ENCODE measurements around the gene RUFY2.

RUFY2 gene

DNA sequence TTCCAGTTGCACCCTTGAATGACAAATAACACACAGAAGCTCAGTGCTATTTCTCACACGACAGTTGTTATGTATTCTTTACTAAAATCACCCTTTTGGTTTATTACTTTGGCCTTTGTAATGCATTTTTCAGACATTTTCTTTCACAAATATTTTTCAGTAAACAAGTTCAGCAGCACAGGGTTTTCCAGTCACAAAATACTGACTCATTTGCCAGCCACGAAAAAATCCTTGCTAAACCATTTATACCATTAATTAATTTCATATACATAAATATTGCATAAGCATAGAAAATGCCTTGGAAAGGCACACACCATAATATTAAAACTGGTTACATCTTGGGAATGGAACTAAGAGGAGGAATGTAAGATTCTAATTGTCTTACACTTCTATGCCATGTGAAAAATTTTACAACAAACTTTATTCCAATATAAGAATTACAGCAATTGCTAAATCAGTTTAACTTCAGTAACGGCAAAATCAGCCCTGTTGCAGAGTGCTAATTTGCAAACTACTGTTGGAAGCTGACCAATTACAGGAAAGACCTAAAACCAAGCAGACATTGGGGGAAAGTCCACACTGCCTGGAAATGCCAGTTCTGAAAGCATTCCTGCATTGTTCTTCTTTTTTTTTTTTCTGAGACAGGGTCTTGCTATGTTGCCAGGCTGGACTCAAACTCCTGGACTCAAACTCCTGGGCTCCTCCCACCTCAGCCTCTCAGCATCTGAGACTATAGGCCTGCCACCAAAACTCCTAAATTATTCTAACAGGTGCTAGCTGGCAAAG lies 42.8 kb downstream of the RUFY2 start:
- no peak for DNase-seq

DNA sequence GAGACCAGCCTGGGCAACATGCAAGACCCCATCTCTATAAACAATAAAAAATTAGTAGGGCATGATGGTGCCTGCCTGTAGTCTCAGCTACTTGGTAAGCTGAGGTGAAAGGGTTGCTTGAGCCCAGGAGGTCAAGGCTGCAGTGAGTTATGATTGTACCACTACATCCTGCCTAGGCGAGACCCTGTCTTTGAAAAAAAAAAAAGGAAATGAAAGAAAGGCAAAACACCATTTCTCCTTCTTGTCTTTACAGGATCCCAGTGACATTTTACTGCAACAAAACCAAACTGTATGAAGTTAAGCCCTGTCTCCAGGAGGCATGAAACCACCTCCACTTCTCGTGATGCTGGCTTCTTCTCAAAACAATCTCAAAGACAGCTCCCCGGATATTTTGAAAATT lies 44.5 kb downstream of the RUFY2 start:
- DNase-seq = no peak

DNA sequence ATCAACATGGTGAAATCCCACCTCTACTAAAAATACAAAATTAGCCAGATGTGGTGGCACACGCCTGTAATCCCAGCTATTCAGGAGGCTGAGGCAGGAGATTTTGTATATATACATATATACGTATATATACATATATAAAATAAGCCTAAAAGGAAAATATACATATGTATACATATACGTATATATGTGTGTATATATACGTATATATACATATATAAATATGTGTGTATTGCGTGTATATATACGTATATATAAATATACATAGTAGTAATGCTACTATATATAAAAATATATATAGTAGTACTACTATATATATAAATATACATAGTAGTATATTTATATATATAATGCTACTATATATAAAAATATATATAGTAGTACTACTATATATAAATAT lies 47.9 kb downstream of the RUFY2 start:
- DNase-seq = no peak

DNA sequence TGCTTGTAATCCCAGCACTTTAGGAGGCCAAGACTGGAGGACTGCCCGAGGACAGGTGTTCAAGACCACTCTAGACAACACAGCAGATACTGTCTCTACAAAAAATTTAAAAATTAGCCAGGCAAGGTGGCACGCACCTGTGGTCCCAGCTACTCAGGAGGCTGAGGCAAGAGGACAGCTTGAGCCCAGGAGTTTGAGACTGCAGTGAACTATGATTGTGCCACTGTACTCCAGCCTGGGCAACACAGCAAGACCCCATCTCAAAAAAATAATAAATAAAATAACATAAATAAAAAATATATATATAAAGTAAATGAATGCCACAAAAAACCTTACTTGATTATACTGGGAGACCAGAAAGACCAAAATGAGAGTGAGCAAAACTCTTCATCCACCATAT lies 53.5 kb downstream of the RUFY2 start:
- DNase-seq = no peak

DNA sequence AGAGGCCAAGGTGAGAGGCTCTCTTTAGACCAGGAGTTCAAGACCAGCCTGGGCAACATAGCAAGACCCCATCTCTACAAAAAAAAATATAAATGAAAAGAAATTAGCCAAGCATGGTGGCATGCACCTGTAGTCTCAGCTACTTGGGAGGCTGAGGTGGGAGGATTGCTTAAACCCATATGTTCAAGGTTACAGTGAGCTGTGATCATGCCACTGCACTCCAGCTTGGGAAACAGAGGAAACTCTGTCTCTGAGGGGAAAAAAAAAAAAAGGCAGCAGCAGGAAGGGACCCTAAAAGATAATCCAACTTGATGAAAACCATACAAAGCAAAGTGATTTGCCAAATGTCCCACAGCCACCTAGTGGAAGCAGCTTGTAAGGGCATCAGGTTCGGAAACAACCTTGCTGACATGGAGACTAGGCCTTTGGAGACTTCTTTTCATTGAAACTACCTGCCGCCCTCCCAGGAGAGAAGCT lies 58.8 kb downstream of the RUFY2 start:
- DNase-seq = peak; percentile 44 to 46

DNA sequence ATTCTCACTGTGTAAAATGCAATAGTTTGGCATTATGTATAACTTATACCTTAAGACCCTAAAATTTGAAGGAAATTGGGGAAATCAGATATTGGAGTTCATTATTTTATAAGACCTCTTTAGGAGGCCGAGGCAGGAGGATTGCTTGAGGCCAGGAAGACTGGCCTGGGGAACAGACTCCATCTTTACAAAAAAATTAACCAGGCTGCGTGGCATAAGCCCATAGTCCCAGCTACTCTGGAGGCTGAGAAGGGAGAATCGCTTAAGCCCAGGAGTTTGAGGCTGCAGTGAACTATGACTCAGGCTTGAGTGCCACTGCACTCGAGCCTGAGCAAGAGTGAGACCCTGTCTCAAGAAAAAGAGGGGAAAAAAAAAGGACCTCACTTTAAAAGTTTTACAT lies 60.3 kb downstream of the RUFY2 start:
- DNase-seq = no peak

DNA sequence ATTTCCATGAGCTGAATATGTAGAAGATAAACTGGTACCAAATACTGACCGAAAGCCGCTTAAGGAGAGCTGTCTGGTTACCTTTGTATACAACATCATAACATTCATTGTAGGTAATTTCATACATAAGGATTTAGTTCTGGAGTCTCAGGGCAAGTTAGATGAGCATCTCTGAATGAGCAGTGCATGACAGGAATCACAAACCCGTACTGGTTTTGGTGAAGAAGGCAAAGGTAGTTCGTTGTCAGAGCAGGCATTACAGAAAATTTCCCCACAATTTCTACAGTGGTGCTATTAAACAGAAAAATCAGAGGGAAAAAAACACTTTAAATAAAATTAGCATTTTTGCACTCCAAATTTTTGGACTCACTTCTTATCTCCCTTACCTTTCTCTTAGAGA lies 61.5 kb downstream of the RUFY2 start:
- no peak for DNase-seq

DNA sequence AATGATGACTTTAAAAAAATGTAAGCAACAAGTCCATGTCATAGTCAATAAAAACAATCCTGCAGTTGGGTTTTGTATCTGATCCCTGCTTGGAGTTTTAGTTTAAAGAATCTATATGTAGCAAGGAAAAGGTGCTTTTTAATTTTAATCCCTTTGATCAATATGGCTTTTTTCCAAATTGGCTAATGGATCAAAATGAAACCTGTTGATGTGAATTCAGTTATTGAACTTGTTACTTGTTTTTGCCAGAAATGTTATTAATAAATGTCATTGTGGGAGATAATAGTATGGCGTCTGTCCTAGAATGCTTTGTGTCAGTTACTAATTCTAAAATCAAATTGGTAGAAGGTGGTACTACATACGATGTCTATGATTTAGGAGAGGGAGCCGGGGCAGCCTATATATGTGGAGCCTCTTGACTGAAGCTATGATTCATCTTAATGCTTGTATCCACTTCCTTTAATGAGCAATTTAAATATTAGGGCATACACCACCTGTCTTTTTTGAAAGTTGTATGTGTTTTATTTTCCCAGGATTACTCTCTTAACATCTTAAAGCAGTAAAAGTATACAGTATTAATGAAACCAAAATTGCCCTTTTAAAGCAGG lies 64.1 kb downstream of the RUFY2 start:
- no peak for DNase-seq

DNA sequence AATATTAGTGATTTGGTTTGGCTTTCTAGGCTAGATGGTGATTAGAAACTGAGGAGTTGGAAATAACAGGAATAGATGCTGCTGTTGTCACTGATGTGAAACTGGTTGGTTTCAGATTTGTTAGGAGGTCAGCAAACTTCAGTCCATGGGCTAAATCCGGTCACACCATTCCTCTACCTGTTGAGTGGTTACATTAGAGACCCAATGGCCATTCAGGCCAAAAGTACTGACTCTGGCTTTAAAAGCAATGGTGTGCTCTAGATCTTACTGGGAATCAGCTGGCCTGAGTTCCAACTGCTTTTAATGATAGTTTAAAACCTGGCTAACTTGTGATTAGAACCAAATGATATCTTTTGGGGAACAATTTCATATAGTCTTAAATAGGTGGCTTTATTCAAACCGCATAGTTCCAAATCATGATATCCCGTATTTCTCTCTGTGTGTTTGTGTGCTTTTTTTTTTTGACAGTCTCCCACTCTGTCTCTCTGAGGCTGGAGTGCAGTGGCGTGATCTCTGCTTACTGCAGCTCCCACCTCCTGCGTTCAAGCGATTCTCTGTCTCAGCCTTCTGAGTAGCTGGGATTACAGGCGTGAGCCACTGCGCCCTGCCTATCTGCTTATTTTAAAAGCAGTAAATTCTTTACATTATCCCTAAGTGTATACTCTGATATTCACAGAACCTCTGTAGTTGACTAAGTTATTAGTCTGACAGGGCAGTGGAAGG lies 66.6 kb downstream of the RUFY2 start:
- DNase-seq = no peak

DNA sequence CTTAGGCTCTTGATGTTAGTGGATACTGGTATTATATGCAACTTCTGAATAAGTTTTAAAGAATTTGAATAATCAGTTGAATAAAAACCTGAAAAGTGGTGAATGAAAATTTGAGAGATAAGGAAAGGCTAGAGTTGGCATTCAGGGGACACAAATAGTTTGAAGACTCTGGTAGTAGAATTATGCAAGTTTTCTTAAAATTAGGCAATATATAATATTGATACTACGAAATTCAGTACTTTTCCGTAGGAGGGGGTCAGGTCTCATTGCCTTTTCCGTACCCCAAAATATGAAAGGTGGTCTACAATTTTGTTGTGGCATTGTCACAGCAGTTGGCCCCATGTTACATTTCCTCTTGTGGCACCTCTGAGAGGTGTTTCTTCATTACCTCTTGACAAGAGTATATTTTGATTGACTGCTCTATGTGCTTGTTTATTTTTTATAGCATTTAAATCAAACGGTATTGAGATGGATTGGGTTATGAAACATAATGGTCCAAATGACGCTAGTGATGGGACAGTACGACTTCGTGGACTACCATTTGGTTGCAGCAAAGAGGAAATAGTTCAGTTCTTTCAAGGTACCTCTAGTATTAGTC lies 70.2 kb downstream of the RUFY2 start:
- no peak for DNase-seq

DNA sequence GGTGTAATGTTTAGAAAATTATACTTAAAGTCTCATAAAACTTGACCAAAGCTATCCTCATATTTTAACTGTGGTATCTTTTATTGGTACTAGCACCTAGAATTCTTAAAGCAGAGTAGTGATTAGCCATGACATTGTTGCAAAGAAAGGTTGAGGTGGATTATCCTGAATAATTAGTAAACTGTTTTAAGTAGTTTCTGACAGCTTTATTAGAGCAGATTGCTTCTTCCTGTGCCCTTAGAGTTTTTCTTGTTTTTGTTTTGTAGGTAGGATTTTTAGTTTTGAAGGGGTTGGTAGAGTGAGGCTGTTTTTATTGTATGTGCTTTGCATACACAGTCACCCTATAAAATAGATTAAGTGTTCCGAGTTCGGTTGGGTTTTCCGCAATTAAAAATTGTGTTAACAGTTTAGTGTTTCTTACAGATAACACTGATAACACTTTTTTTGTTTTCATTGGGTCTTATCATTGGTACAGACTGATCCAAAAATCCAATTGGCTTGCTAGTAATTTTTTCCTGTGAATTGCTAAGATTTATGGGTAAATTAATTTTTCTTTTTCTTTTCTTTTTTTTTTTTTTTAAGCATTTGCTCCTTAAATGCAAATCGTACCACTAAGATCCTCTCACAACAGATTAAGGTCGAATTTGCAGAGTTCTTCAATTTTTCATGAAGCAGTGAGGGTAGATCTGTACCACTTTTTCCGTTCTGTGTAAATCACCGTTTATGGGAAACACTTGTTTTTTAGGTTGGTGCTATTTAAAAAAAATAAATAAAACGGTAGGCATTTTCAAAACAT lies 72.2 kb downstream of the RUFY2 start:
- DNase-seq = no peak

DNA sequence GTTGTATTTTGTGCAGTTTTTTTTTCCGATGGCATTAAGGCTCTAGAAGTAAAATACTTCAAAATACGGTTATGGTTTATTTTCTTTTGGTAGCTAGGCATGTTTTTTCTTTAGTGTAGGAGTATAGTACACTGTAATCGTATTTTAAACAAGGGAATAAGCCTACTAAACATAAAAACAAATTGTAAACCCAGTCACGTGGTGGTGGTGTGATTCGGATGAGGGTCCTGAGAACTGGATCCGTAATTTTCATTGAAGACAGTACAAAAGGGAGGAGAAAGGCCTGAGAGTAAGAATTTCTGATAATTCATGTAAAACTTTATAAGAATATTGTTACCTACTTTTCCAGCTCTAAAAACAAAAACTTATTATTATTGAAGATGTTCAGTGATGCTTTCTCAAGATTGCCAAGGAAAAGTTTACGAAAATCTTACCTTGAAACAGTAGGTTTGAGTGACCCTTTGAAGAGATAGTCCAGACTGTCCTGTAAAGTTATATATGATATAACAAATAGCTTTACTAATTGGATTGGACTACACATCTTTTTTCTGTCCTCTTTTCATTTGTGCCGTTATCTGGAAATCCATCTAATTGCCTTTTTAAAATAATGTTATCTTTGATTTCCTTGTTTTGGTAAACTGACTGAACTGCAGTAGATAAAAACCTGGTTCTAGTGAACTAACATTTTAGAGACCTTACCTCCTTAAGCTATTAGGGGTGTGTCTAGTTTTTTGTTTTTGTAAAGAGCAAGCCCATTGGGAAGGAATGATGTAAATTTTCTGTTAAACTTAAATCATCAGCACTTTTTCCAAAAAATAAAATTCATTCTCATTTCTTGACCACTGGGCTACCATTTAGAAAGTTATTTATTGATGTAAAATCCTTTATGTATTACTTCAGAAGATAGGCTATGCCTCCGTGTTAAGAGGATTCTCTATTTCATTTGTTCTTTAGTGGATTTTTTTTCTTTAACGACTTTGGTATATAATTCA lies 73.3 kb downstream of the RUFY2 start:
- DNase-seq = no peak

DNA sequence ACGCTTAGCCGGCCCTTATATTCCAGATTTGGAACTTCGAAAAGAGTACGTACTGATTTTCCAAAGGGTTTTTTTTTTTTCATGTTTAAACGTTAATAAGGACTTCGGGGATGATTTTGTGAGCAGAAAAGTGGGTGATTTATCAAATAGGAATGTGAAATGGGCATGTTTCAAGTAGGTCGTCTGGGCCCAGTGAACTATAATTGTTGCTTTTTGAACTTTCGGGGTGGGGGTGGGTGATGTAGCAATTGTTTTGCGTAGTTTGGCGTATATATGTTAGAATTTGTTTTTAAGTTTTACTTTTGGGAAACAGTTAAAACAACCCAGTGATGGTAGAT lies 74.0 kb downstream of the RUFY2 start:
- no peak for DNase-seq

DNA sequence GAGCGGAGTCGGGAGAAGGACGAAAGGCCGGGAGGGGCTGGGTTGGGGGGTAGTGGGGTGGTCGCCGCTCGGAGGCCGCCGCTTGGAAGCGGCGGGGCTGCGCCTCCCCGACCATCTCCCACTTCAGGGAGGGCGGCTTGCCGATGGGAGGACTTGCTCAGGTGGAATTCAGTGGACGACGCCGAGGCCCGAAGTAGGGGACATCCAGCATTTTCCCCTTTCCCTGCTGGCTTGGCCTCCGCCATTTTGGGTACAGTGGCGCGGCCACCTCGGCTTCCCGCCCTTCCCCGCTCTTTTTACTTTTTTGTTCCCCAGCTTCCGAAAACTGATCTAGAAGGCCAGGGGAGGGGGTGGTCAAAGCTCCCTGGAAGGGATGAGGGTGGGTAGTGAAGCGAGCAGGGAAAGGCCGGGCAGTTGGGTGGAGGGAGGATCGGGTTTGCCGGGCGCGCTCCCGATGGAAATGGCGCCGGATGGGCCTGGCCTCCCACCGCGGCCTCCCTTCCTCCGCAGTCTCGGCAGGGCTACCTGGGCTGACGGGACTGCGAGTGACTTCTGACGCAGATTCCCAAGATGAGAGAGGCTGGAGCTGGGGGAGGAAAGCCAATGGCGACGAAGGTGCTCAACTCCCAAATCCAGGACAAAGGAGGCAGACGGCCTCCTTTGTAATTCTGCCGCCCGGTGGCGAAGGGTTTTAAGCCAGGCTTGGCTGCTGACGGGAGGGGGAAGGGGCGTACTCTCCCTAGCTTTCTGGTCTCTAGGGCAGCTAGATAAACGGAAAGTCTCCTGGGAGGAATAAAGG lies 74.6 kb downstream of the RUFY2 start, which contains the start of gene PBLD:
TSS of gene PBLD (minus strand) at position 670 of the 799 bp plus-strand sequence. CDS start 26,084 bp downstream, outside the sequence.
- DNase-seq = peak; percentile 65

DNA sequence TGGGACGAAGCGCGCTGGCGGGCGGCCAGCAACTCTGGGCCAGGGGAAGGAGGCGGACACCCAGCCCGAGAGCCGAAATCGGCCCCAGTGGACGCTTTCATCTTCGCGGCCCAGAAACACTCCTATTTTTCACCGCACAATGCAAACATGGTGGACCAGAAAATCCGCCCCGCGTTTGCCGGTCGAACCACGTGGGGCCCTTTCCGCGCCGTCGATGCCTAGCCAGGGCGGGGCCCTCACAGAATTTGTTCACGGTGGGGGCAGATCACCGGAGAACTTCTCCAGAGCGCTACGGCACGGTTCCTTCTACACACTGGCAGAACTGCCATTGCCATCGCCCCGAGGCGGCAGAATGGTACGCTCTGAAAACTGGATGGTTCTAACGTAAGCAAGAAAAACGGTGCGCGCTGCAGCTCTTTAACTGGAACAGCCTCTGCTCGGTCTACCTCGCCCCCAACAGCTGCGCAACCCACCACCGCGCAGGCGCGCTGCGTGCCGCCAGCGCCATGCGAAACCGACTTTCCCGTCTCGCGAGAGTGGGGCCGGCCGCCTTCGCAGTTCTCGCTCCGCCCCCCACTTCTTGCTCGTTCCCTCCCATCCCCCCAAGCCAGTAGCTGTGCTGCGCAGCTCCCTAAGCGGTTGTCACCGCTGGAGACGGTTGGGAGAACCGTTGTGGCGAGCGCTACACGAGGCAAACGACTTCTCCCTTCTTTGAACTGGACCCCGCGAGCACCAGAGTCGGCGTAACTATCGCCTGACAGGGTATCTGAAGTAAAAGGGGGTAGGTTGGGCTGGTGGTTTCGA lies 75.4 kb downstream of the RUFY2 start, which contains the start of gene HNRNPH3:
TSS of gene HNRNPH3 (plus strand) at position 610 of the 804 bp plus-strand sequence. CDS start 5,158 bp downstream, outside the sequence.
- peak; percentile 98 to 99 for DNase-seq

DNA sequence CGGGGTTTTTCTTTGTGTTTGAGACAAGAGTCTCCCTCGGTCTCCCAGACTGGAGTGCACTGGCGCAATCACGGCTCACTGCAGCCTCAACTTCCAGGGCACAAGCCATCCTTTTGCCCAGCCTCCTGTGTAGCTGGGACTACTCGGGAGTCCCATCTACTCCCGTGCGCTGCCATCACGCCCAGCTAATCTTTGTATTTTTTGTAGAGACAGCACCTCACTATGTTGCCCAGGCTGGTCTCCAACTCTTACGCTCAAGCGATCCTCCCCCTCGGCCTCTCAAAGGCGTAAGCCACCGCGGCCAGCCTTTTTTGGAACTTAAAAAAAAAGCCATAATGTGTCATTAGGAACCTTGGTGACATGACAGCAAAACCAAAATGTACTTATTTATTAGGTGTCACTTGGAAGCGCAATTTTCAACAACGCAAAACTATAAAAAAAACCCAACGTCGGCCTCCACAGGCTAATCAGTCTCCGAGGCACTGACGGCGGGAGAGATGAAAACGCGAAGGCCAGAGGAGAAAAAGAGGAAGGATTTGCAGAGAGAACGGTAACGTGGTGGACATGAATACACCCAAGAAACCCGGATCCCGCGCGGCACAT lies 76.1 kb downstream of the RUFY2 start:
- DNase-seq = peak; percentile 25

DNA sequence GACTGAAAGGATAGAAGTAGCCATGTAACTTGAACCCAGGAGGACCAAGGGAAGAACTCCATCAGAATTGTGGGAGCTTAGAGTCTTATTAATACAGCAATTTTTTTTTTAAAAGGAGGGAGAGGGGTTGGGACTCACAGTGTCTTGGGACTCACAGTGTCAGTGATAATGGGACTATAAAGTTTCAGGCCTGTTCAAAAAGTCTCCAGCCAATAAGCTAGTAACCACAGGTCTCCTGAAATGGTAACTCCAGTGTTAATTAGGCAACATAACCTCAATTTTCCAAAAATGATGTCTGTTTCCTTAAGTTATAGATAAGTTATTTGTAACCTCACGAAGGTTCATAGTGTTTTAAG lies 77.6 kb downstream of the RUFY2 start:
- no peak for DNase-seq

DNA sequence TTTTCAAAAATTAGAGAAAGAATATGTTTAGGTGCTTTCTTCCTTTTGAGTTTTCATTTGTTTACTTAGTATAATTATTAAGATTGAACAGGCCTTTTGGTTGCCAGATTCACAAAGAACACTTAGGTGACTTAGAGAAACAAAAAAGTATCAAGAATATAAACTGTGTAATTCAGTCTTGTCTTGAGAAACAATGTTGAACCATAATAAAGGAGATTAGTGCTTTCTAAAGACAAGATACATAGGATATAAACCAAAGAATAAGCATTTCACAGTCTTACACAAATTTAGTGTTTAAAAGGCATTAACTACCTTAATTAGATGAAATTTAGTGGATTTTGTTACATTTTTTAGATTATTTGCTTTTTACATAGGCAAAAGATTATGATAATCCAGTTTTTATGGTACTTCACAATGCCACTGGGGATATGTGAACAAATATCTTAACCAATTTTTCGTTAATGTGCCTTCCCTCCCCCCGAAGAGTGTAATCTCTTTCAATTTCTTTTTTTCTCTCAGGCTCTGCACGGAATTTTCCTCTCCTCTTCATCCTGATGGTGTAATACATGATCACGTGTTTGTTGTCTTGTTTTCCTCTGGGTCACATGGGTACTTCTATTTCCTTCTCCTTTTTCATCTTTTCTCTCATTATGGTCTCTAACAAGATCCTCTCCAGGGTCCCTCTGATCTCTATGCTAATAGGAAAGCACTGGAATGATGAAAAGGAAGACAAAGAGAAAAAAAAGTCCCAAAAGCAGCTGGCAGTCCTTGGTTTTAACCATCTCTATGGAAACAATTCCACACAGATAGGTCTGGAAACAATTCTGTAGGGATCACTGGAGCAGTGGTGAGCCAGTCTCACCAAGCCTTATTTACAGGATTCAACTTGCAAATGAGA lies 78.9 kb downstream of the RUFY2 start:
- DNase-seq = no peak
